GM06990 (cell line): Measurements from ENCODE around the gene ZNF581.

Experiments
- DNase-seq: peaks from one replicate; pipeline ENCODE4 v3.0.0-alpha.2; 2011; ENCODE audit not compliant: insufficient read length; ENCODE audit errors: extremely low read depth
- H3K27me3 ChIP-seq: replicated peaks from 2 replicates; pipeline ENCODE4 v1.6.0; 2011; ENCODE audit warnings: low read length; ENCODE audit not compliant: control insufficient read depth, insufficient read depth
- H3K36me3 ChIP-seq: 2 replicates; pipeline ENCODE4 v1.5.1; 2011; ENCODE audit warnings: low read length; ENCODE audit not compliant: control insufficient read depth, insufficient read depth
- H3K4me3 ChIP-seq: replicated peaks from 2 replicates; pipeline ENCODE4 v1.5.1; 2011; ENCODE audit warnings: low read depth, mild to moderate bottlenecking, control low read depth, low read length
- TF ChIP-seq, protein P1 (sequence below): IDR thresholded peaks from 2 replicates; pipeline ENCODE4 v1.5.1; 2011; ENCODE audit warnings: low read length, control low read depth, mild to moderate bottlenecking, inconsistent platforms; ENCODE audit not compliant: insufficient read depth, poor library complexity, severe bottlenecking

The ZNF581 gene

DNA sequence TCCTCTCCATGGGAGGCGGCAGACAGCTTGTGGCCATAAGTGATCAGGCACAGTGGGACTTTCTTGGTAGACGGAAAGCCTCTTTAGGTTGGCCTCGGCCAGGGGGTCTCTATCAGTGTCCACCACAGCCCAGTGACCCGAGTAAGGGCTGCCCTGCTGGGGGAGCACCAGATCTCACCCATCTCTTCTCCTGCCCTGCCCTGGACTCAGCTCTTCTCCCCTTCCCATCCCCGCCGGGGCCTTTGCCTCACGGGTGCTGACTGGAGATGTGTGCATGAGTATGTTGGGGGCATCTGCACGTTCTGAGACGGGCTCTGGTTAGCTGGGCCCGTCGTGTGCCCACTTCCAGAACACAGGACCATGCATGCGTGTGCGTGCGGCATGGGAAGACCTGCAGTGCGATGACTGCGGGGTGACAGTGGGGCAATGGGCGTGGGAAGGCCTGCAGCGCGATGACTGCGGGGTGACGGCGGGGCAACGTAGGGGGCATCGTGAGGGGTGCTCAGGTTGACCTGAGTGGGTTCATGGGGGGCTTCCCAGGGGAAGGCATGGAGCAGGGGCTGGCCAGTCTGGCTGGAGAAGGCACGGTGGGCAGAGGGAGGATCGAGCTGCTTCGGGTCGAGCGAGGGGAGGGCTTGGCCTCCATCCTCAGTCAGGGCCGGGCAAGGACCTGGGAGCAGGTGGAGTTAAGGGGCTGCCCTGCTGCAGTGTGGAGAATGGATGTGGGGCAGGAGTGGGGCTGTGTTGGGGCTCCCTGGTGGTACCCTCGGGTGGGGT lies 47.5 kb downstream of the ZNF581 start:
- Histone ChIP-seq H3K36me3 (peaks cover 54% of the 10 kb centered on the region), H3K4me3 (no peak overlapping the region), H3K27me3 (no peaks in the 10 kb centered on the region)
- TF ChIP-seq, protein P1, sequence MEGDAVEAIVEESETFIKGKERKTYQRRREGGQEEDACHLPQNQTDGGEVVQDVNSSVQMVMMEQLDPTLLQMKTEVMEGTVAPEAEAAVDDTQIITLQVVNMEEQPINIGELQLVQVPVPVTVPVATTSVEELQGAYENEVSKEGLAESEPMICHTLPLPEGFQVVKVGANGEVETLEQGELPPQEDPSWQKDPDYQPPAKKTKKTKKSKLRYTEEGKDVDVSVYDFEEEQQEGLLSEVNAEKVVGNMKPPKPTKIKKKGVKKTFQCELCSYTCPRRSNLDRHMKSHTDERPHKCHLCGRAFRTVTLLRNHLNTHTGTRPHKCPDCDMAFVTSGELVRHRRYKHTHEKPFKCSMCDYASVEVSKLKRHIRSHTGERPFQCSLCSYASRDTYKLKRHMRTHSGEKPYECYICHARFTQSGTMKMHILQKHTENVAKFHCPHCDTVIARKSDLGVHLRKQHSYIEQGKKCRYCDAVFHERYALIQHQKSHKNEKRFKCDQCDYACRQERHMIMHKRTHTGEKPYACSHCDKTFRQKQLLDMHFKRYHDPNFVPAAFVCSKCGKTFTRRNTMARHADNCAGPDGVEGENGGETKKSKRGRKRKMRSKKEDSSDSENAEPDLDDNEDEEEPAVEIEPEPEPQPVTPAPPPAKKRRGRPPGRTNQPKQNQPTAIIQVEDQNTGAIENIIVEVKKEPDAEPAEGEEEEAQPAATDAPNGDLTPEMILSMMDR, result no peak
- peak; percentile 14 for DNase-seq

DNA sequence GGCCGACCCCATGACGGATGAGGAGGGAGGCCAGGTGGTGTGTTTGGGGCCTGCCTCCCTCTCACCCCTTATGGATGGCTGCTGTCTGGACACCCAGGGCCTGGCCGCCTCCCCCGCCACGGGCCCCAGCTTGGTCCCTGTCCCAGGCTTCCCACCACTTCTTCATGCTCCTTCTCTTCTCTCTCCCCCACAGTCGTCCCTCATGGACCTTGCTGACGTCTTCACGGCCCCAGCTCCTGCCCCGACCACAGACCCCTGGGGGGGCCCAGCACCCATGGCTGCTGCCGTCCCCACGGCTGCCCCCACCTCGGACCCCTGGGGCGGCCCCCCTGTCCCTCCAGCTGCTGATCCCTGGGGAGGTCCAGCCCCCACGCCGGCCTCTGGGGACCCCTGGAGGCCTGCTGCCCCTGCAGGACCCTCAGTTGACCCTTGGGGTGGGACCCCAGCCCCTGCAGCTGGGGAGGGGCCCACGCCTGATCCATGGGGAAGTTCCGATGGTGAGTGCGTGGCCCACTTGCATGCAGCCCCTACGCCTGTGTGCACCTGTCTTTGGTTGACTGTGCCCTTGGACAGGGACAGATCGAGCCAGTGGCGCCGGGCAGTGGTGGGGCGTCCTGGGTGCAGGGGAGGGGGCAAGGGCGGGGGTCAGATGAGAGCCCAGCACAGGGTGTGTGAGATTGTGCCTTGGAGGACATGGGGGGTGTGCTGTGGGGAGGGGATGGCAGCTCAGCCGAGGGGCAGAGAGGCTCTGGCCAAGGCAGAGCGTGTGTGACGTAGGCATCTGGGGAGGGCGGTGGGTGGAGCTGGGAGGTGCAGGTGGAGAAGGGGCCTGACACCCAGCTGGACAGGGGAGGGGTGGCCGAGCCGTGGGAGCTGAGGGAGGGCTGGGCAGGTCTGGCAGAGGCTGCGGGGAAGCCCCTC lies 48.4 kb downstream of the ZNF581 start:
- Histone ChIP-seq H3K4me3 (no peak overlapping the region), H3K36me3 (peaks cover 58% of the 10 kb centered on the region), H3K27me3 (no peaks in the 10 kb centered on the region)
- no peak for DNase-seq
- TF ChIP-seq, protein P1, result no peak

DNA sequence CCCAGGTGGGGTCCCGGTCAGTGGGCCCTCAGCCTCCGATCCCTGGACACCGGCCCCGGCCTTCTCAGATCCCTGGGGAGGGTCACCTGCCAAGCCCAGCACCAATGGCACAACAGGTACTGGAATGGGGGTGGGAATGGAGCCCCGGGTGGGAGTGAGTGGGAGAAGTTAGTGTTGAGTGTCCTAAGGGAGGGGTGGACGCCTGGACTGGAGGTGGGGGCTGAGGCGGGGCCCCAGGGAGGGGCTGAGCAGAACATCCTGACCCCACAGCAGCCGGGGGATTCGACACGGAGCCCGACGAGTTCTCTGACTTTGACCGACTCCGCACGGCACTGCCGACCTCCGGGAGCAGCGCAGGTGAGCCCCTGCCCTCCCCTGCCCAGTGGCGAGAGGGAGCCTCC lies 49.2 kb downstream of the ZNF581 start:
- H3K36me3 ChIP-seq, result peaks cover 56% of the 10 kb centered on the region
- no peak for DNase-seq
- TF ChIP-seq, protein P1, result no peak
- H3K4me3 ChIP-seq, result no peak overlapping the region
- no peaks in the 10 kb centered on the region for H3K27me3 ChIP-seq

DNA sequence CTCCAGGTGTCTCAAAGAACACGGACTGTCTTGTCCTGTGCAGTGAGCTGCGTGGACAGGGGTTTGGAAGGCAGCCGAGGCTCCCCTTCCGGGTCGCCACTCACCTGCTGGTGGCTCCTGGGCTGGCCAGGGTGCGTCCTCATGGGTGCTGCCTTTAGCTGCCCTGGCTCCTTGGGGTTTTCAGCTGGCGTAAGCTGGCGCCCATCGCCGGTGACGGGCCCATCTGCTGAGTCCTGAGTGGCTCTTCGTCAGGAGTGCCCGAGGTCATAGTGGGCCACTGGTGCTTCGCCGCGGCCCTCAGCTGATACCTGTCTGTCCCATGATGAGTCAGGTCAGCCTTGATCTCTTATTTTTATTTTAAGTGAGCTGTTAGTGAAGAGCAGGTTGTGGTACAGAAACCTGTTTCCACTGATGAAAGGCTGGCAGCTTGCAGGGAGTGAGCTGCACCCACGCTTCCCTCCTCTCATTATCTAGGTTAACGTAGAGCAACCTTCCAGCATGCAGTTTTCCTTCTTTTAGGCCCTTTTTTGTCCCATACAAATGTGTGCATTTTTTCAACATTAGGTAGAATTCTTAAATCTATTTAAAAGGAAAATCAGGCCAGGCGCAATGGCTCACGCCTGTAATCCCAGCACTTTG lies 50.0 kb downstream of the ZNF581 start:
- Histone ChIP-seq H3K4me3 (no peak overlapping the region), H3K27me3 (no peaks in the 10 kb centered on the region), H3K36me3 (peaks cover 52% of the 10 kb centered on the region)
- TF ChIP-seq, protein P1, result no peak
- no peak for DNase-seq

DNA sequence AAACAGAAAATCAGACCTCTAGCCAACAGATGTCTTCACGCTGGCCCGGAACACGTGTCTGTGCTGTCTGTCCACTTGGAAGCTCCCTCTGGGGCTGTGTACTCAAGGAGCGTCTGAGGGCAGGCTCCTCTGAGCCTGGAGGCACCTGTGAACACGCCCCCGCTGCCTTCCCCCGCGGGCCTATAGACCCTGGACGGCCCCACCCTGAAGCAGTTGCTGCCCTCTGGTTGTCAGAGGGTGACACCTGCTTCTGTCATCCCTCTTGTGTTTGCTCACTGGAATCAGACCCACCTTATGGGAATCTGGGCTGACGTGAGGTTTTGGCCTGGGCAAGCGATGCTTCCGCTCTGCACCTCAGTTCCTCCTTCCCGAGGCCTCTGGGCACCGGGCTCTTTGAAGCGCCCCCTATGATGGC lies 50.8 kb downstream of the ZNF581 start:
- H3K4me3 ChIP-seq, result no peak overlapping the region
- no peak for DNase-seq
- TF ChIP-seq, protein P1, result no peak
- no peaks in the 10 kb centered on the region for H3K27me3 ChIP-seq
- peaks cover 49% of the 10 kb centered on the region for H3K36me3 ChIP-seq
